Kidney (tissue), 14 donors: Measurements from ENCODE around the gene AK2. TPM values are rescaled to one million over a fixed set of nuclear protein-coding genes. Genes with fewer than 3 reads are reported as not detected.
A peak's percentile ranks its signal among the peaks of the same experiment; 100 is the strongest.

ENCODE experiments used
- DNase-seq, 5 donors: peaks; one replicate each; pipeline ENCODE4 v3.0.0-alpha.2; 2013 to 2020
- FAIRE-seq: peaks from 2 replicates; lab custom pipeline; 2012; peaks lifted over from hg19 to GRCh38; lab: Jason Lieb, UNC
- H3K27ac ChIP-seq, 2 donors: one replicate each; pipeline ENCODE4 v1.7.0; 2013; ENCODE audit warnings: low read depth in 2 of 2, low read length in 2 of 2, inconsistent platforms in 1 of 2
- H3K27me3 ChIP-seq: one replicate; pipeline ENCODE4 v1.7.1; 2013; ENCODE audit warnings: low read length, inconsistent platforms; ENCODE audit not compliant: control insufficient read depth, insufficient read depth
- H3K36me3 ChIP-seq, 3 donors: one replicate each; pipeline versions ENCODE4 v1.7.0 to v1.7.1; 2013; ENCODE audit warnings: low read length in 3 of 3, control low read depth in 1 of 3, inconsistent platforms in 1 of 3; ENCODE audit not compliant: insufficient read depth in 3 of 3, control insufficient read depth in 2 of 3
- H3K4me1 ChIP-seq, 3 donors: one replicate each; pipeline versions ENCODE4 v1.7.0 to v1.7.1; 2013; ENCODE audit warnings: low read length in 3 of 3, inconsistent platforms in 1 of 3, low read depth in 1 of 3; ENCODE audit not compliant: control insufficient read depth in 2 of 3, insufficient read depth in 2 of 3
- H3K4me3 ChIP-seq, 3 donors: one replicate each; pipeline versions ENCODE4 v1.7.0 to v1.8.1; 2013; ENCODE audit warnings: low read length in 3 of 3, control low read depth in 1 of 3, inconsistent platforms in 1 of 3
- H3K9ac ChIP-seq, 3 donors: one replicate each; pipeline versions ENCODE4 v1.7.0 to v1.7.1; 2013; ENCODE audit warnings: low read length in 3 of 3, control low read depth in 1 of 3, inconsistent platforms in 1 of 3
- H3K9me3 ChIP-seq, 3 donors: one replicate each; pipeline versions ENCODE4 v1.7.0 to v1.7.1; 2013; ENCODE audit warnings: low read length in 3 of 3, control low read depth in 1 of 3, inconsistent platforms in 1 of 3; ENCODE audit not compliant: control insufficient read depth in 2 of 3, insufficient read depth in 1 of 3
- CTCF ChIP-seq: IDR thresholded peaks from 3 replicates; pipeline ENCODE4 v1.5.1; 2012; ENCODE audit warnings: mild to moderate bottlenecking, moderate library complexity, borderline replicate concordance; ENCODE audit not compliant: insufficient read depth; ENCODE audit errors: extremely low read depth
- intact Hi-C: fragments of 100-400 bp; cut with DNase I; formaldehyde crosslinking; loops from one replicate; pipeline ENCODE4 v1.11.1; 2022
- polyA plus RNA-seq: library from polyadenylated mRNA; stranded (reverse); fragments of 350-450 nt; fragmentation: Illumina TruSeq; extraction: RNeasy Lipid Tissue Mini Kit (QIAGEN cat#74804); gene quantifications from one replicate; pipeline ENCODE4 v1.2.3, GENCODE V29; 2014; ENCODE audit warnings: low read depth, low replicate concordance; ENCODE audit not compliant: insufficient read depth
- total RNA-seq: library from RNA; stranded (reverse); fragmentation: NEBNext Ultra II Directional; extraction: Animal tissue kit (Norgen Biotek cat#: 25700); gene quantifications from one replicate; pipeline ENCODE4 v1.2.1, GENCODE V29; 2021
- donor health status: control.
- donor health status: control.
- donor health status: control.
- donor health status: control.
- donor health status: control.
- donor health status: DM: yes; HTN: yes; CAD: no.
- donor health status: Normal renal cell carcinoma (clear cell type).

The AK2 gene
- total and polyA plus RNA-seq, 2 donors from 2014 or later = 172 to 334 TPM

- no peak overlapping the region for H3K27ac ChIP-seq
- no peak overlapping the region for H3K9ac ChIP-seq
- no peak for DNase-seq
- FAIRE-seq = no peak
- H3K4me3 ChIP-seq = no peak overlapping the region
- H3K9me3 ChIP-seq = no peaks in the 10 kb centered on the region
- intact Hi-C loops = no loop called here
- no peaks in the 10 kb centered on the region for H3K27me3 ChIP-seq
- no peaks in the 10 kb centered on the region for H3K36me3 ChIP-seq
- peaks cover 4 to 25% (median 17%) of the 10 kb centered on the region in 3 donors for H3K4me1 ChIP-seq
- no peak for TF ChIP-seq CTCF
These were observed 51.5 kb downstream of the AK2 start for GRCh38 chr1:32985226-32985625.

GRCh38 chr1:32984455-32985171, 52.1 kb downstream of the AK2 start:
- intact Hi-C loops = no loop called here
- H3K36me3 ChIP-seq = no peaks in the 10 kb centered on the region
- no peak for TF ChIP-seq CTCF
- no peak overlapping the region for H3K9ac ChIP-seq
- H3K9me3 ChIP-seq = no peaks in the 10 kb centered on the region
- H3K27ac ChIP-seq = no peak overlapping the region
- H3K4me3 ChIP-seq = no peak overlapping the region
- DNase-seq (peak in 1 of 5 donors; percentile 62), FAIRE-seq (no peak)
- peaks cover 4 to 21% (median 19%) of the 10 kb centered on the region in 3 donors for H3K4me1 ChIP-seq
- no peaks in the 10 kb centered on the region for H3K27me3 ChIP-seq

GRCh38 chr1:32984090-32984454, 52.6 kb downstream of the AK2 start:
- no peak overlapping the region for H3K27ac ChIP-seq
- H3K4me1 ChIP-seq = peaks cover 4 to 18% (median 17%) of the 10 kb centered on the region in 3 donors
- no peaks in the 10 kb centered on the region for H3K36me3 ChIP-seq
- no peak overlapping the region for H3K4me3 ChIP-seq
- DNase-seq (no peak), FAIRE-seq (no peak)
- no peaks in the 10 kb centered on the region for H3K9me3 ChIP-seq
- intact Hi-C loops = no loop called here
- H3K9ac ChIP-seq = no peak overlapping the region
- no peak for TF ChIP-seq CTCF
- H3K27me3 ChIP-seq = no peaks in the 10 kb centered on the region
